NCI-H2081 treated with DMSO at 0.1 percent for 48 hours (cell line): ENCODE measurements around the gene SH2B3.
"Not testable (repeated sequence)": the region's sequence is repeated elsewhere in the genome, so short reads cannot be mapped to it uniquely, and the experiment has no call there.

Source experiments
- DNase-seq: peaks from one replicate; lab custom pipeline; 2025; lab: John Stamatoyannopoulos, UW

Gene SH2B3

DNA sequence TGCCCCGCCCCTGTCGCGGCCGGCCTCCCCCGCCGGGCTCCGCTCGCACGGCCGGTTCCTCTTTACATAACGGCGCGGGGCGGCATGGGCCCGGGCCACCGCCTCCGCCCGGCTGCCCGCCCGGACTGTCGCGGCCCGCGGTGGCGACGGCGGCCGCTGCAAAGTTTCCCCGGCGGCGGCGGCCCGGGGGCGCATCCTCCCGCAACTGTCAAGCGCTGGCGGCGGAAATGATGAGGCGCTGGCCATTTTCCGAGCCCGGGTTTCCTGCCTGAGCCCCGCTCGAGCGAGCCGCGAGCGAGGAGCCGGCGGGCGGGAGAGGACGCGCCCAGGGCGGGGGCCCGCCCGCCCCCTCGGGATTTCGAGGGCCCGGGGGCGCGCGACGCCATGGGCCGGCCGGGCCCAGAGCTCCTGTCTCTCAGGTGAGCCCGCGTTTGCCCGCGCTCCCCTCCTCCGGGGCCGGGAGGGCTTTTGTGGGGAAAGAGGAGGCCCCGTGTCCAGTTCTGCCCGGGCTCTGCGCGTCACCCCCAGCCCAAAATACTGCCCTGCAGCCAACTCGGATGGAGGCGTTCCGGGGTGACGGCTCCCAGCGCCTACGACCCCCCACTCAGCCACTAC lies at the start of gene SH2B3:
Gene SH2B3 (plus strand): TSS at position 65 of the 615 bp plus-strand sequence. CDS start 12,223 bp downstream, outside the sequence.
- DNase-seq: no peak

DNA sequence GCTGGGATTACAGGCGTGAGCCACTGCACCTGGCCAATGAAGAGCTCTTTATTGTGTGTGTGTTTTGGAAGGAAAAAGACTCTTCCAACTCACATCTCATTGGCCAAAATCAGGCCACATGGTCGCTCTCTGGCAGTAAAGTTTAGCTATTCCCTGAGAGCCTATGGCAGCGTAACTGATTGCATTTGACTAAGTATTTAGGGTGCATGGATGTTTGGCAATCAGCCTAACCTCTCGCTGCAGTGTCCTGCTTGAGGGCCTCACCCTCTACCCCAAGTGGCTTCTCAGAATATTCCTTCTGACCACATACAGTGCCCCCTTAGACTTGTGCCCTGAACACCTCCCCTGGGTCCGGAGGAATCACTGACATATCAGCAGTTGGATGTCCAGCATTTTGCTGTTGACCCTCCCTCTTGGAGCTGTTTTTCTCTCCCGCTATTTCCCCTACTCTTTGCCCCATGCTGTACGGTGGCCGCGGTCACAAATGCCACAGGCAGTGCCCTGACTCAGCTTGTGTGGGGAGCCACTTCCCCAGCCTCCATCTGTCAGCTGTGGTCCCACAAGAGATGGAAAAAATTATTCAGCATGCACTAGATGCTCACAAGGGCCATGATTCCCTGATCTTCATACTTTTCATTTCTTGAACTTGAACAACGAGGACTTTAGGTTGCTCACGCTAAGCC lies 46.4 kb upstream of the SH2B3 start:
- DNase-seq: no peak

DNA sequence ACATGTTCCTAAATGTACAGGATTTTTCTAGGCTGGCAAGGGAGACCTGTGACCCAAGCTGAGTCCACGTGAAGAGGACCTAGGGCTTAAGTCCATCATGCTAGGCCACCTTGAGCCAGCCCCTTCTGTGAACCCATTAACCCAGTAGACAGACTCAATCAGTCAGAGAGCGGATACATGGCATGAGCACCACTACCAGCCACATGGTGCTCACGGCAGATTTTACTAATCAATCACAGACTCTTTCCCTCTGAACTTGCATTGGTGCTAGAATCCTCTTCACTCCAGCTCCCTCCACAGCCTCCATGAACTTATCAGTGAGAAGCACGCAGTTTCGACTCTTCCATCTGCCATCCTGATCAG lies 45.8 kb upstream of the SH2B3 start:
- DNase-seq: no peak

DNA sequence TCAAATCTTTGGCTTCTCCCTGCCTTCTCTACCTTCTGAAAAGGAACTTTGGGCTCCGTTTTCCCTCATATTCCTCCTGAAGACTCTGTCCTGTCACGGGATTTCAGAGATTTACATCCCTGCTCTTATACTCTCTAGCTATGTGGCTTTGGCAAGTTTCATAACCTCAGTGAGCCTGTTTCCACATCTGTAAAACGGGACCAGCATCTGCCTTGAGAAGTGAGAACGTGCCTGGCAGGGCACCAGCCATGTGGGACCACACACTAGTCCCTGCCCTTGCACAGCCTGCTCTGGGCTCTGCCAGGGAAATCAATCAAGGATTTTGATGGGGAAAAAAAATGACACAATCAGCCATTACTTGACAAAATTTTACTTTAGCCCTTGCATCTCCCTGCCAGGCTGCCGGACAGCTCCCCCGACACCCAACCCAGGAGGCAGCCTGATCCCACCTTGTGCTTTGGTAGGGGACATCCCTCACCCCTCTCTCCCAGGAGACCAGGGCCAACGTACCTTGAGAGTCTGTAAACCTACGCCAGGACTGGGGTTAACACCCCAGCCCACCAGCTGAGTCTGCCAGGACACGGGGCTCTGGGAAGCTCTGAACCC lies 45.3 kb upstream of the SH2B3 start:
- DNase-seq: no peak

- DNase-seq: no peak
Measured at GRCh38 chr12:111361073-111361716, 44.5 kb upstream of the SH2B3 start.

DNA sequence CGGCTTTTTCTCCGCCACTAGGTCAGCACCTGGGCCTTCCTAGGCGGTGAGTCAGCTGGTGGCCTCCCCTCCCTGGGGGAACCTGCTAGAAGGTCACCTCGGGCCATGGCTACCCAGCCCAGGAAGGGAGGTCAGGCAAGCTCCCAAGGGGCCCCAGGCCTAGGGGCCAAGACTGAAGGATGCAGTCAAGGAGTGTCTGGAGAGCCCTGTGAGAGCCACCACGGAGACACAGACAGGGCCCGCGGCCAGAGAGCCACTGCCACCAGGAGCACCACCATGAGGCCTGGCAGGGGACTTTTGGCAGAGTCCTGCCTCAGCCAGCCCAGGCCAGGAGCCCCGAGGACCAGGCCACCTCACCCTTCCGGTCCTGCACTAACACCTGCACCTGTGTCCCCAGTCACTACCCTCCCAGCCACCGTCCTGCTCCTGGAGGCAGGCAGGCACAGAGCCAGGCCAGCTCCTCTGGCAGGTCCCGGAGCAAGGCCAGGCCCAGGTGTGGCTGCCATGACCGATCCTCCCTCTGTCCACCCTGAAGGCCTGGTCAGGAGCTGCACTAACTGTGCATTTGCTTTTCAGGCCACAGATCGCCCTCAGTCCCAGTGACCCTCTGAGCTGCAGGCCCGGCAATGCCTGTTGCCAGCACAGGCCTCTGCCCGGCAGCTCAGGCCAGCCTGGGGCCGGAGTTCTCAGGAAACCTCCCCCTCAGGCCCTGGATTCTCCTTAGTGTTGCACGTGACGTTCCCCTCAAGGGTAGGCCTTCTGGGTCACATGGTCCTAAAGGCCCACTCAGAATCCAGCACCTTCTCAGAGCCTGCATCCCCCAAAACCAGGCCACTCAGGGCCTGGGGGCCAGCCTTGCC lies 43.8 kb upstream of the SH2B3 start:
- no peak for DNase-seq

GRCh38 chr12:111362687-111363475 lies 42.8 kb upstream of the SH2B3 start:
- DNase-seq: no peak

DNA sequence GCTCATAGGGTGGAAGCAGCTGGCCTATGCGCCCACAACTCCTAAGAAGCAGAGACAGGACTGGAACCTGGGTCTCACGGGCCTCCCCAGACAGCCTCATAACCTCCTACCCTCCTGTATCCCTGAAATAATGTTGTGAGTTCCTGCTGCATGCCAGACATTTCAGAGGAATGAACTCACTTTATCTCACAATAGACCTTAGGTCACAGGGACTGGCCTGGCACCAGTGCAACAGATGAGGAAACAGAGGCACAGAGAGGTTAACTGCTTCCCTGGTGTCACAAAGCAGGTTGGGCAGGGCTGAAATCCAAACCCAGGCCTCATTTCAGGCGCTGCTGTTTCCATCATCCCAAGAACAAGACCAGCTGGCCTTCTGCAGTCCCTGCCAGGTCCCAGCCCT lies 42.1 kb upstream of the SH2B3 start:
- no peak for DNase-seq

GRCh38 chr12:111366075-111366474 lies 39.6 kb upstream of the SH2B3 start:
- DNase-seq: no peak

GRCh38 chr12:111366583-111366982 lies 39.1 kb upstream of the SH2B3 start:
- DNase-seq: no peak

- DNase-seq: no peak
Measured at GRCh38 chr12:111367661-111368221, 38.0 kb upstream of the SH2B3 start.

GRCh38 chr12:111368291-111368787 lies 37.4 kb upstream of the SH2B3 start:
- DNase-seq: no peak

DNA sequence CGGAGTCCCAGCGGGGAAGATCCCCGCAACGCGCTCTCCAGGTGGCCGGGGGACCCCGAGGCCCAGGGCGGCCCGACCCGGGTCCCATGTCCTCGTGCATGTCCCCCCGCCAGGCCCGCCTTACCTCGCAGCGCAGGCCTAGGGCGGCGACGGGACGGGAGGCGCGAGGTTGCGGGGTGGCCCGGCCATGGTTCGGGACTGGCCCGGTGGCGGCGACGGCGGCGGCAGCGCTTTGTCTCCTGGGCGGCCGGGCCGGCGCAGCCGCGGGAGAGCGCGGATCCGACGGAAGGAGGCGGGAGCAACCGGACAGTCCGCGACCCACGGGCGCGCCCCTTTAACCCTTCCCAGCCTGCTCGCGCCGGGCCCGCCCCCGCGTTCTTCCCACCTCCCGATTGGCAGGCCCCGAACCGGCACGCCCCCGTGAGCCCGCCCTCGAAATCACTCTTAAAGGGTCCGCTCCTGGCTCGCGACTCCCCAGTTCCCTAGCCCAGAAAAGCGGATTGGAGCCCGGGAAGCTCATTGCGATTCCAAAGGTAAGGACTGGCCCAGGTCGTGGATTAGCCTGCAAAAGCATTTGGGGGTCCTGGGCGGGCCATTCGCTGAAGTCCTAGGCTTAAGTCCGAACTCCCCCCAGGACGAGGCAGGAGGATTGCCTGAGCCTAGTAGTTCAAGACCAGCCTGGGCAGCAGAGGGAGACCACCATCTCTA lies 36.8 kb upstream of the SH2B3 start, which contains the start of gene PHETA1:
Gene PHETA1 (minus strand): TSS at position 308 of the 708 bp plus-strand sequence. CDS start 5,668 bp downstream, outside the sequence.
- DNase-seq: no peak

GRCh38 chr12:111369496-111370220 lies 36.1 kb upstream of the SH2B3 start:
- no peak for DNase-seq

DNA sequence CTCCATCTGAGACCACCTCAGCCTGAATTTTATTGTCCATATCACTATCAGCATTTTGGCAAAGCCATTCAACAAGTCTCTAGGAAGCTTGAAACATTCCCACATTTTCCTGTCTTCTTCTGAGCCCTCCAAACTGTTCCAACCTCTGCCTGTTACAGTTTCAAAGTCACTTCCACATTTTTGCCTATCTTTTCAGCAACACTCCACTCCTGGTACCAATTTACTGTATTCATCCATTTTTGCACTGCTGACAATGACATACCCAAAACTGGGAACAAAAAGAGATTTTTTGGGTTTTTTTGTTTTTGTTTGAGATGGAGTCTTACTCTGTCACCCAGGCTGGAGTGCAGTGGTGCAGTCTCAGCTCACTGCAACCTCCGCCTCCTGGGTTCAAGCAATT lies 32.5 kb upstream of the SH2B3 start:
- not testable (repeated sequence) for DNase-seq

GRCh38 chr12:111377440-111377839 lies 28.3 kb upstream of the SH2B3 start:
- DNase-seq: no peak

GRCh38 chr12:111379942-111380554 lies 25.7 kb upstream of the SH2B3 start:
- no peak for DNase-seq

DNA sequence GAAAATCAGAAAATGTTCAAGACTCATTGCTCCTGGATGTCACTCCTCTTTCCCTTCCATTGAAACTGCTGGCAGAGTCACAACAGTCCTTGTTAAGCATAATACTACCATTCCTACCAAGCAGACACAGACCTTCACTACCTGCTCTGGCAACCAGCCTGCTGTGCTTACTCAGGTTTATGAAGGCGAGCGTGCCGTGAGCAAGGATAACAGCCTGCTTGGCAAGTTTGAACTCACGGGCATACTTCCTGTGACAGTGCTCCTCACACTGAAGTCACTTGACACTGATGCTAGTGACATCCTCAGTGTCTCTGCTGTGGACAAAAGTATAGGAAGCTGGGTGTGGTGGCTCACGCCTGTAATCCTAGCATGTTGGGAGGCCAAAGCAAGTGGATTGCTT lies 21.1 kb upstream of the SH2B3 start:
- DNase-seq: no peak

DNA sequence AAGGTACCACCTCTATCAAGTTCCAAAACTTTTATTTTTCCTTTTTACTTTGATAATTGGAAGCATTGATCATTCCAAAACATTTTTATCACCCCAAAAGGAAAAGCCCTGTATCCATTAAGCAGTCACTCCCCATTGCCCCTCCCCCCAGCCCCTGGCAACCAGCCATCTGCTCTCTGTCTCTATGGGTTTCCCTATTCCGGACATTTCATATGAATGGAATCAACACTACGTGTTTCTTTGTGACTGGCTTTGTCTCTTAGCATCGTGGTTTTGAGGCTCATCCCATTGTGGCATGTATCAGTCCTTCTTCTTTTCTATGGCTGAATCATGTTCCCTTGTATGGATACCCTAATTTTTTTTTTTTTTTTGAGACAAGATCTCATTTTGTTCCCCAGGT lies 18.8 kb upstream of the SH2B3 start:
- DNase-seq: no peak
